NCI-H460 (cell line): ENCODE measurements around the gene TCF7L2. TPM values are rescaled to one million over a fixed set of nuclear protein-coding genes. Genes with fewer than 3 reads are reported as not detected.

Experiments used
- DNase-seq: peaks from one replicate; pipeline ENCODE4 v3.0.0-alpha.2; 2016; ENCODE audit warnings: low read depth; ENCODE audit errors: extremely low read depth
- total RNA-seq: library from RNA; depleted of rRNA; stranded (reverse); fragments of >200 nt; shearing (Covaris generic); gene quantifications from 2 replicates; pipeline ENCODE4 v1.2.3, GENCODE V29; 2014

The TCF7L2 gene
- total RNA-seq, 1 experiment from 2014 or later: 11.1 TPM

GRCh38 chr10:113214331-113214730 lies 264.3 kb downstream of the TCF7L2 start:
- no peak for DNase-seq

GRCh38 chr10:113216102-113216501 lies 266.1 kb downstream of the TCF7L2 start:
- no peak for DNase-seq
